Right lobe of liver (tissue), 6 donors: ENCODE results near the gene PTPRK. TPM values are rescaled to one million over a fixed set of nuclear protein-coding genes. Genes with fewer than 3 reads are reported as not detected.

Experiments used
- ATAC-seq, 4 donors: fragments of 200-7000 bp; cut with Tn5 transposase; one replicate each; pipeline ENCODE4 v1.9.1; 2020; ENCODE audit warnings: mild to moderate bottlenecking in 4 of 4, moderate library complexity in 4 of 4
- DNase-seq, 3 donors: peaks; one replicate each; pipeline ENCODE4 v3.0.0-alpha.2; 2020
- H3K27ac ChIP-seq, 3 donors: fragments of 200-600 bp; one replicate each; pipeline ENCODE4 v1.8.0; 2022
- H3K27me3 ChIP-seq, 2 donors: fragments of 200-600 bp; one replicate each; pipeline ENCODE4 v1.8.0; 2022
- H3K36me3 ChIP-seq, 4 donors: fragments of 200-600 bp; sonication (generic) in 1 of 4; one replicate each; pipeline versions ENCODE4 v1.5.1 to v1.8.0; 2017 to 2022; ENCODE audit warnings: control low read depth in 1 of 4
- H3K4me1 ChIP-seq, 4 donors: fragments of 200-600 bp; sonication (generic) in 1 of 4; one replicate each; pipeline versions ENCODE4 v1.5.1 to v1.8.0; 2017 to 2022; ENCODE audit warnings: control low read depth in 1 of 4
- H3K4me3 ChIP-seq, 3 donors: fragments of 200-600 bp; one replicate each; pipeline ENCODE4 v1.8.0; 2022
- H3K9me3 ChIP-seq, 4 donors: fragments of 200-600 bp; sonication (generic) in 1 of 4; one replicate each; pipeline versions ENCODE4 v1.5.1 to v1.8.0; 2017 to 2022; ENCODE audit warnings: control low read depth in 1 of 4
- CTCF ChIP-seq, 4 donors: fragments of 200-600 bp in 3 of 4; fragments of 450-650 bp in 1 of 4; IDR thresholded peaks; one replicate each; pipeline versions ENCODE4 v1.5.1 to v1.8.0; 2016 to 2022; ENCODE audit warnings: antibody characterized with exemption in 4 of 4, mild to moderate bottlenecking in 2 of 4
- POLR2A ChIP-seq: fragments of 450-650 bp; IDR thresholded peaks from one replicate; pipeline ENCODE4 v1.6.1; 2017; ENCODE audit warnings: antibody characterized with exemption, mild to moderate bottlenecking
- WGBS: methylation state at CpG from one replicate; pipeline ENCODE4 v1.1.6; 2018; ENCODE audit warnings: low coverage, low lambda C conversion rate; ENCODE audit not compliant: insufficient coverage; ENCODE audit errors: missing lambda C conversion rate; 5-methylcytosine and 5-hydroxymethylcytosine counted together
- intact Hi-C, 2 donors: fragments of 100-400 bp; cut with DNase I; formaldehyde crosslinking; loops; one replicate each; pipeline versions ENCODE4 v1.11.2 to v1.14.1; 2022
- total RNA-seq, 6 experiments: library from RNA; depleted of rRNA in 2 of 6; stranded (reverse); fragments of >200 nt in 2 of 6; fragmentation: NEBNext Ultra II Directional in 3 of 6; extraction: Animal tissue kit (Norgen Biotek cat#: 25700) in 3 of 6; gene quantifications; one replicate each; pipeline versions ENCODE4 v1.1.0 to v1.2.4, GENCODE V29; 2016 to 2023
- donor health status: DM: no; HTN: yes; CAD: no.
- donor health status: DM: no; HTN: no; CAD: no.
- donor health status: DM: no; HTN: no; CAD: no.
- donor health status: DM: no; HTN: yes; CAD: no.
- donor health status: DM: no; HTN: yes; CAD: no.

The PTPRK gene
- total RNA-seq, 6 experiments from 2014 or later: 27.7 to 54.5 (median 35.7) TPM

- H3K27me3 ChIP-seq: no peaks in the 10 kb centered on the region
- H3K4me1 ChIP-seq: no peaks in the 10 kb centered on the region
- H3K36me3 ChIP-seq: no peaks in the 10 kb centered on the region
- no peak for DNase-seq
- intact Hi-C loops: no loop called here
- 36% methylated on average over 3 of the region's 3 CpGs for WGBS
- TF ChIP-seq CTCF (IDR thresholded peaks at IDR 0.05) (no peak), POLR2A (no peak)
- no peak overlapping the region for H3K27ac ChIP-seq
- ATAC-seq: no peak
- no peaks in the 10 kb centered on the region for H3K9me3 ChIP-seq
- no peak overlapping the region for H3K4me3 ChIP-seq
Measured at GRCh38 chr6:128240024-128240428, 280.4 kb downstream of the PTPRK start.

GRCh38 chr6:128239146-128239545, 281.3 kb downstream of the PTPRK start:
- Histone ChIP-seq H3K4me3 (no peak overlapping the region), H3K9me3 (no peaks in the 10 kb centered on the region), H3K27ac (no peak overlapping the region), H3K27me3 (no peaks in the 10 kb centered on the region), H3K36me3 (no peaks in the 10 kb centered on the region), H3K4me1 (no peaks in the 10 kb centered on the region)
- no peak for ATAC-seq
- TF ChIP-seq POLR2A (no peak), CTCF (IDR thresholded peaks at IDR 0.05) (no peak)
- intact Hi-C loops: no loop called here
- WGBS: 88% methylated on average over 1 of the region's 1 CpG
- DNase-seq: no peak

- 83% methylated on average over 1 of the region's 1 CpG for WGBS
- Histone ChIP-seq H3K4me1 (no peaks in the 10 kb centered on the region), H3K27me3 (no peaks in the 10 kb centered on the region), H3K36me3 (no peaks in the 10 kb centered on the region), H3K27ac (no peak overlapping the region), H3K9me3 (no peaks in the 10 kb centered on the region), H3K4me3 (no peak overlapping the region)
- TF ChIP-seq POLR2A (no peak), CTCF (IDR thresholded peaks at IDR 0.05) (no peak)
- no peak for ATAC-seq
- no peak for DNase-seq
- intact Hi-C loops: no loop called here
Measured at GRCh38 chr6:128238225-128238624, 282.2 kb downstream of the PTPRK start.

- no peak overlapping the region for H3K4me3 ChIP-seq
- 88% methylated on average over 4 of the region's 4 CpGs for WGBS
- intact Hi-C loops: no loop called here
- TF ChIP-seq POLR2A (no peak), CTCF (IDR thresholded peaks at IDR 0.05) (no peak)
- no peaks in the 10 kb centered on the region for H3K27me3 ChIP-seq
- no peaks in the 10 kb centered on the region for H3K4me1 ChIP-seq
- H3K27ac ChIP-seq: no peak overlapping the region
- DNase-seq (no peak), ATAC-seq (no peak)
- no peaks in the 10 kb centered on the region for H3K36me3 ChIP-seq
- H3K9me3 ChIP-seq: no peaks in the 10 kb centered on the region
Measured at GRCh38 chr6:128235556-128235955, 284.8 kb downstream of the PTPRK start.

GRCh38 chr6:128233531-128233930, 286.9 kb downstream of the PTPRK start:
- WGBS: 100% methylated on average over 1 of the region's 6 CpGs
- no peaks in the 10 kb centered on the region for H3K36me3 ChIP-seq
- no peak overlapping the region for H3K27ac ChIP-seq
- no peaks in the 10 kb centered on the region for H3K27me3 ChIP-seq
- no peak for DNase-seq
- no peak overlapping the region for H3K4me3 ChIP-seq
- no peak for ATAC-seq
- H3K4me1 ChIP-seq: no peaks in the 10 kb centered on the region
- no peaks in the 10 kb centered on the region for H3K9me3 ChIP-seq
- intact Hi-C loops: no loop called here
- TF ChIP-seq POLR2A (no peak), CTCF (IDR thresholded peaks at IDR 0.05) (no peak)
